Activated naive CD8-positive, alpha-beta T cell treated with anti-CD3 and anti-CD28 coated beads for 36 hours (primary cell): ENCODE data around the gene HEYL. TPM values are rescaled to one million over a fixed set of nuclear protein-coding genes. Genes with fewer than 3 reads are reported as not detected.
"Not testable (repeated sequence)": the region's sequence is repeated elsewhere in the genome, so short reads cannot be mapped to it uniquely, and the experiment has no call there.

Experiments used
- DNase-seq: peaks from one replicate; pipeline ENCODE4 v3.0.0; 2021
- H3K27ac Mint-ChIP-seq: one replicate; pipeline ENCODE4 v1.8.0; 2022; ENCODE audit warnings: mild to moderate bottlenecking, moderate library complexity, mixed read lengths
- H3K27me3 Mint-ChIP-seq: one replicate; pipeline ENCODE4 v1.8.0; 2022; ENCODE audit warnings: mild to moderate bottlenecking, mixed read lengths
- H3K36me3 Mint-ChIP-seq: one replicate; pipeline ENCODE4 v1.8.0; 2021; ENCODE audit warnings: mild to moderate bottlenecking, mixed read lengths
- H3K4me1 Mint-ChIP-seq: one replicate; pipeline ENCODE4 v1.8.0; 2021; ENCODE audit warnings: mixed read lengths
- H3K4me3 Mint-ChIP-seq: one replicate; pipeline ENCODE4 v1.8.0; 2022; ENCODE audit warnings: mild to moderate bottlenecking, moderate library complexity, mixed read lengths
- H3K9me3 Mint-ChIP-seq: one replicate; pipeline ENCODE4 v1.8.0; 2022; ENCODE audit warnings: mixed read lengths
- total RNA-seq, 2 experiments: library from RNA; stranded (reverse); gene quantifications; one replicate each; pipeline ENCODE4 v1.2.3, GENCODE V29; 2021

HEYL gene
- total RNA-seq, 2 experiments from 2014 or later: 0.08 to 0.26 TPM

DNA sequence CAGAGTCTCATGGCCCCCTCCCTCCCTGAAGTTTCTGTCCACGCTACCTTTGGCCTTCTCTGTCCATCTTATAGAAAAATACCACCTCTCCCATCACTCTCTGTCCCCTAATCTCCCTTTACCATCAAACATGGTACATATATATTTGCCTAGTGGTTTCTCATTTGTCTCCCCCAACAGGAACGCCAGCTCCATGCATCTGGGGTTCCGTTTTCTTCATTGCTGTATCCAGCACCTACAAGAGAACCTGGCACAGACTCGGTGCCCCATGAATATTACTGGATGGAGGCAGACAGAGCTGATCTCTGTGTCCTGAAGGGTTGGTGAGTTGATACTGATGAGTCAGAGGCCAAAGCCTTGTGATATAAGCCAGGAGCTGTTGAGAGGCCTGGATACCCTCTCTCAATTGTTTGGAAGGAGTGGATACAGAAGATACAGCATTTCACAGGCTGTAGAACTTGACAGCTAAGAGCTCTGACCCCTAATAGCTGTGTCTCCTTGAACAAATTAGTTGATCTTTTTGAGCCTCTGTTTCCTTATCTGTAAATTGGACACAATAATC lies 21.9 kb downstream of the HEYL start:
- Mint-ChIP-seq H3K27ac (no peak overlapping the region), H3K4me3 (no peak overlapping the region), H3K27me3 (peaks cover 8% of the 10 kb centered on the region), H3K36me3 (no peaks in the 10 kb centered on the region), H3K4me1 (no peaks in the 10 kb centered on the region), H3K9me3 (no peaks in the 10 kb centered on the region)
- DNase-seq: no peak

DNA sequence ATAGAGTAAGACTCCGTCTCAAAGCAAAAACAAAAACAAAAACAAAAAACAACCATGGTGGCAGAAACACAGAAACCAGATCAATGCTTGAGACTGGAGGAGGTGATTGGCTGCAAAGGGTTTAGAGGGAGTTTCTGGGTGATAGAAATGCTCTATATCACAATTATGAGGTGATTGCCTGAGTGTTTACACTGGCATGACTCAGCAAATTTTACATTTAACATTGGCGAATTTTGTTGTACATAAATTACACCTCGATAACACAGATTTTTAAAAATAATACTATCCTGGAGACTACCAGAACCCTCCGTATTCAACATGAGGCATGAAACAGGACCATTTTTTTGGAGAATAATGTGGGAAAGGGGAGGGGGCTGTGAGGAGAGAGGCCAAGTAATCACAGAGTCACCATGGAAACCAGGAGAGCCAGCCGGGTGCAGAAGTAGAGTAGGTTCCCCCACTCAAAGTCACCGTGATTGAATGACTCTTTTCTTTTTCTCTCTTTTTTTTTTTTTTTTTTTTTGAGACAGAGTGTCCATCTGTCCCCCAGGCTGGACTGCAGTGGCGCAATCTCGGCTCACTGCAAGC lies 24.3 kb downstream of the HEYL start:
- Mint-ChIP-seq H3K36me3 (no peaks in the 10 kb centered on the region), H3K4me1 (no peaks in the 10 kb centered on the region), H3K4me3 (no peak overlapping the region)

DNA sequence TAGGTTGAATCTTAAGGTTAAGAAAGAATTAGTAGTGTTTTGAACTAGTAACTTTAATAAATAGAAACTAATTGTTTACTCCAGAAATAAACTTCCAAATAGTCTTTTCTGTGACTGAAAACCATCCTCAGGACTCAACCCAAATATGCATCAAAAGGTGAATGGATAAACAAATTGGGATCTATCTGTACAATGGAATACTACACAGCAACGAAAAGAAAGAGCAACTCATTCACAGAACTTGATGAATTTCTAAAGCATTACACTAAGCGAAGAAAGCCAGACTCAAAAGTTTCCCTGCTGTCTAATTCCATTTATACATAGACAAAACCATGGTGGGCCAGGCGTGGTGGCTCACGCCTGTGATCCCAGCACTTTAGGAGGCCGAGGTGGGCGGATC lies 25.0 kb downstream of the HEYL start:
- no peak for DNase-seq
- Mint-ChIP-seq H3K27ac (no peak overlapping the region), H3K4me3 (no peak overlapping the region), H3K4me1 (peaks cover under 1% of the 10 kb centered on the region), H3K27me3 (peaks cover 12% of the 10 kb centered on the region), H3K36me3 (no peaks in the 10 kb centered on the region), H3K9me3 (no peaks in the 10 kb centered on the region)

More for the DNA sequence above, 24.3 kb downstream of the HEYL start:
- Mint-ChIP-seq H3K27me3 (peaks cover 8% of the 10 kb centered on the region), H3K27ac (no peak overlapping the region), H3K9me3 (no peaks in the 10 kb centered on the region)
- no peak for DNase-seq

- Mint-ChIP-seq H3K27ac (no peak overlapping the region), H3K27me3 (peaks cover 19% of the 10 kb centered on the region), H3K4me1 (peaks cover 2% of the 10 kb centered on the region), H3K4me3 (no peak overlapping the region), H3K36me3 (no peaks in the 10 kb centered on the region), H3K9me3 (no peaks in the 10 kb centered on the region)
- DNase-seq: no peak
These were observed 26.2 kb downstream of the HEYL start for GRCh38 chr1:39613250-39613649.

GRCh38 chr1:39609618-39610331 lies 29.7 kb downstream of the HEYL start:
- Mint-ChIP-seq H3K9me3 (no peaks in the 10 kb centered on the region), H3K4me1 (peaks cover 2% of the 10 kb centered on the region), H3K27ac (no peak overlapping the region), H3K27me3 (peaks cover 17% of the 10 kb centered on the region), H3K4me3 (no peak overlapping the region), H3K36me3 (no peaks in the 10 kb centered on the region)
- peak; percentile 69 for DNase-seq

DNA sequence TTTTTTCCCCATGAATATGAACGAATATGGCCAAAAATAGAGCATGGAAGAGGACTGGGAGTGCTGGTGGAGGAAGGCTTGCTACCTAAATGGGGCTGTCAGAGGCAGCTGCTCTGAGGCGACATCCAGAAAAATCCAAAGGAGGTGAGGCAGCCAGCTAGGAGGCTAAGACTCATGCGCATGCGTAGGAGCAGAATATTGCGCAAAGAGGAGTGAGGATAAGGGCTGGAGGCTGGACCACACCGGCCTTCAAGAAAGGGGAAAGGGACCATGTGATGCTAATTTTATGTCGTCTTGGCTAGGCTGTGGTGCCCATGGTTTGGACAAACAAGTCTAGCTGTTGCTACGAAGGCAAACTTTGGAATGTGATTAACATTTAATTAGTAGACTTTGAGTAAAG lies 30.5 kb downstream of the HEYL start:
- H3K9me3 Mint-ChIP-seq: no peaks in the 10 kb centered on the region
- peaks cover 20% of the 10 kb centered on the region for H3K27me3 Mint-ChIP-seq
- H3K4me3 Mint-ChIP-seq: no peak overlapping the region
- peaks cover 2% of the 10 kb centered on the region for H3K4me1 Mint-ChIP-seq
- H3K36me3 Mint-ChIP-seq: no peaks in the 10 kb centered on the region
- no peak for DNase-seq
- H3K27ac Mint-ChIP-seq: no peak overlapping the region

GRCh38 chr1:39603677-39604076 lies 35.8 kb downstream of the HEYL start:
- not testable (repeated sequence) for H3K4me3 Mint-ChIP-seq, H3K9me3 Mint-ChIP-seq, H3K4me1 Mint-ChIP-seq, H3K36me3 Mint-ChIP-seq, H3K27ac Mint-ChIP-seq, DNase-seq
- peaks cover 18% of the 10 kb centered on the region for H3K27me3 Mint-ChIP-seq

GRCh38 chr1:39601667-39602255 lies 37.7 kb downstream of the HEYL start:
- DNase-seq, H3K36me3 Mint-ChIP-seq, H3K4me1 Mint-ChIP-seq, H3K27ac Mint-ChIP-seq, H3K4me3 Mint-ChIP-seq, H3K9me3 Mint-ChIP-seq: not testable (repeated sequence)
- peaks cover 17% of the 10 kb centered on the region for H3K27me3 Mint-ChIP-seq

- no peaks in the 10 kb centered on the region for H3K9me3 Mint-ChIP-seq
- no peak overlapping the region for H3K4me3 Mint-ChIP-seq
- no peak for DNase-seq
- H3K27me3 Mint-ChIP-seq: no peaks in the 10 kb centered on the region
- H3K4me1 Mint-ChIP-seq: peaks cover 4% of the 10 kb centered on the region
- no peak overlapping the region for H3K27ac Mint-ChIP-seq
- no peaks in the 10 kb centered on the region for H3K36me3 Mint-ChIP-seq
These were observed 43.3 kb downstream of the HEYL start for GRCh38 chr1:39596163-39596562.

GRCh38 chr1:39593386-39593785 lies 46.1 kb downstream of the HEYL start:
- H3K4me3 Mint-ChIP-seq: no peak overlapping the region
- H3K27ac Mint-ChIP-seq: no peak overlapping the region
- peaks cover 4% of the 10 kb centered on the region for H3K4me1 Mint-ChIP-seq
- no peaks in the 10 kb centered on the region for H3K9me3 Mint-ChIP-seq
- H3K27me3 Mint-ChIP-seq: no peaks in the 10 kb centered on the region
- no peaks in the 10 kb centered on the region for H3K36me3 Mint-ChIP-seq
- no peak for DNase-seq

DNA sequence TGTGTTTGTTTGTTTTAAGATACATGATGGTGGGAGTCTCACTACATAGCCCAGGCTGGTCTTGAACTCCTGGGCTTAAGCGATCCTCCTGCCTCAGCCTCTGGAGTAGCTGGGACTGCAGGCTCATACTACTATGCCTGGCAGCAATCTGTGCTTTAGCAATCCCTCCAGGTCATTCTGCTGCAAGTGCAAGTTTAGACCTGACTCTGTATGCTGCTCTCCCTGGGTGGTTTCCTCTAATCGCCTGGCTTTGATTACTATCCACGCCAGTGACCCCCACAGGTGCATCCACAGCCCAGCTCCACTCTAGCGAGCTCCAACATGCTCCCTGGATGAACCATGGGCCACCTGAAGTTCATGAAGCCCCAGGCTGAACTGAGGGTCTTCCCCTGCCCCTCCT lies 47.4 kb downstream of the HEYL start:
- no peak overlapping the region for H3K27ac Mint-ChIP-seq
- H3K27me3 Mint-ChIP-seq: no peaks in the 10 kb centered on the region
- DNase-seq: no peak
- no peaks in the 10 kb centered on the region for H3K36me3 Mint-ChIP-seq
- no peak overlapping the region for H3K4me3 Mint-ChIP-seq
- H3K9me3 Mint-ChIP-seq: no peaks in the 10 kb centered on the region
- H3K4me1 Mint-ChIP-seq: no peaks in the 10 kb centered on the region

GRCh38 chr1:39590546-39590945 lies 48.9 kb downstream of the HEYL start:
- Mint-ChIP-seq H3K27me3 (no peaks in the 10 kb centered on the region), H3K27ac (no peak overlapping the region), H3K4me1 (no peaks in the 10 kb centered on the region), H3K36me3 (no peaks in the 10 kb centered on the region), H3K4me3 (no peak overlapping the region), H3K9me3 (no peaks in the 10 kb centered on the region)
- no peak for DNase-seq

DNA sequence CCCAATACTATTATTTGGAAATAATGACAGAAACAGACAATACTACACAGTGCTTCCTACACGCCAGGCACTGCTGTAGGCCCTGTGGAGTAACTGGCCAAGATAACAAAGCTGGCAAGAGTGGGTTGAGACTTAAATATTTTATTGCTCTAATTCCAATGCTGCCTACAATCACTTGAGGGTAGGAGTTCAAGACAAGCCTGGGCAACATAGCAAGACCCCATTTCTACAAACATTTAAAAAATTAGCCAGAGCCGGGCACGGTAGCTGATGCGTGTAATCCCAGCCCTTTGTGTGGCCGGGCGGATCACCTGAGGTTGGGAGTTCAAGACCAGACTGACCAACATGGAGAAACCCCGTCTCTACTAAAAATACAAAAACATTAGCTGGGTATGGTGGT lies 53.5 kb downstream of the HEYL start:
- Mint-ChIP-seq H3K4me1 (no peaks in the 10 kb centered on the region), H3K4me3 (no peak overlapping the region), H3K27me3 (no peaks in the 10 kb centered on the region), H3K9me3 (no peaks in the 10 kb centered on the region), H3K36me3 (no peaks in the 10 kb centered on the region), H3K27ac (no peak overlapping the region)
- DNase-seq: no peak

- peak overlapping the region; percentile 94 for H3K27ac Mint-ChIP-seq
These were observed 63.3 kb downstream of the HEYL start for GRCh38 chr1:39576016-39576657.

More at GRCh38 chr1:39576016-39576657, 63.3 kb downstream of the HEYL start:
- peak; percentile 40 for DNase-seq
- Mint-ChIP-seq H3K27me3 (no peaks in the 10 kb centered on the region), H3K4me3 (peak overlapping the region; percentile 96), H3K9me3 (no peaks in the 10 kb centered on the region), H3K36me3 (peaks cover 42% of the 10 kb centered on the region), H3K4me1 (peaks cover 37% of the 10 kb centered on the region)
